GM20431 (cell line): ENCODE data around the gene NEIL1.
"Not testable (repeated sequence)": the region's sequence is repeated elsewhere in the genome, so short reads cannot be mapped to it uniquely, and the experiment has no call there.

ENCODE experiments used
- in situ Hi-C: fragments of 300-500 bp; cut with MseI, MboI; formaldehyde crosslinking; loops from one replicate; pipeline ENCODE4 v1.15.0; 2020; ENCODE audit warnings: low sequenced_read_pairs; ENCODE audit not compliant: unreplicated experiment

Gene NEIL1, protein sequence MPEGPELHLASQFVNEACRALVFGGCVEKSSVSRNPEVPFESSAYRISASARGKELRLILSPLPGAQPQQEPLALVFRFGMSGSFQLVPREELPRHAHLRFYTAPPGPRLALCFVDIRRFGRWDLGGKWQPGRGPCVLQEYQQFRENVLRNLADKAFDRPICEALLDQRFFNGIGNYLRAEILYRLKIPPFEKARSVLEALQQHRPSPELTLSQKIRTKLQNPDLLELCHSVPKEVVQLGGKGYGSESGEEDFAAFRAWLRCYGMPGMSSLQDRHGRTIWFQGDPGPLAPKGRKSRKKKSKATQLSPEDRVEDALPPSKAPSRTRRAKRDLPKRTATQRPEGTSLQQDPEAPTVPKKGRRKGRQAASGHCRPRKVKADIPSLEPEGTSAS

DNA sequence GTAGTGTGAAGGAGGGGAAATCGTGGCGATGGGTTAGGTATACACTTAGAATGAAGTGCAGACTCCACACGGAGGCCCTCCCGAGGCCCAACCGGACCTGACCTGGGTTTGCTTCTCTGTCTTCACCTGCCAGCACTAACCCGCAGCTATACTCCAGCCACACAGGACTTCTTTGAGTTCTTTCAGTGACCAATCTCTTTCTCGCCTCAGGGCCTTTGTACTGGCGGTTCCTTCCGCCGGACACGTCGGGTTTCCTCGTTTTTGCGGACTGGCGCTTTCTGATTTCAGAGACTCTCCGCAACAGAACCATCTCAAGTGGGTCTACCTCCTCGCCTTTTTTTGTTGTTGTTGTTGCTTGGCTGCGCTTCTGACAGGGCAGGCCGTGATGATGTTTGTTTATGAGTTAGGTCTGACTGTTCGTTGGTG is at the start of gene NEIL1:
TSS of gene NEIL1 (plus strand) at position 244 of the 426 bp plus-strand sequence. CDS start 1,867 bp downstream, outside the sequence.
- in situ Hi-C loops: no loop called here

DNA sequence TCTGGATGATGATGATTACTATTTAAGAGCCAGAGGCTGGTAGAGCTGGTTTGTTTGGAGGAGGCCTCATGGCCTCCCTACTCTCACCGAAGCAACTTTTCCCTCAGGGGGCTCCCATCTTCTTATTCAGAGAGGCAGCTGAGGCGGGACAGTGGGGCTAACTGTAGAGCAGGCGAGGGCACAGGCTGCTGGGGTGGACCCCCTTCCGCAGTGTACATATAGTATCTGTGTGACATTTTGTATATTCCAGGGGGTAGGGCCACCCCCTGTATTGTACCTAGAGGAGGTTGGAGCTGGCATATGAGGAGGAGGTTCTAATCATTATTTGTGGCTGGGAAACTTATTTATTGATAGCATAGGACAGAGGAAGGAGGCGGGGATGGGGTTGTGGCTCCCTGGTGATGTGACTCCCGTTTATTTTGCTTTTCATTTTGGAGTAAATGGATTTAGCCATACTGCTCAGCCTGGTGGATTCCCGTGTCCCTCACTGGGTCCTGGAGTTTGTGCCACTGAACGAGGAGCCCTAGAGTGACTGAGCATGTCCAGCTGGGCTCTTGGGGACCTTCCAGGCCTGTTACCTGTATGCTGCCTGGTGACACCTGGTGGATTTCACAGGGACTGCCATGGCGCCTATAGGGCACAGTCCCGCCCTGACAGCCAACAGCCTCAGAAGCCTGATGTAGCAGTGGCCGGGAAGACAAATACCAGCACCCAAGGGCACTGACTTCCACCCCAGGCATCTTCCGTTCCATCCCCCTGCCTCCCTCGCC is 48.1 kb upstream of the NEIL1 start:
- in situ Hi-C loops: not testable (repeated sequence)

DNA sequence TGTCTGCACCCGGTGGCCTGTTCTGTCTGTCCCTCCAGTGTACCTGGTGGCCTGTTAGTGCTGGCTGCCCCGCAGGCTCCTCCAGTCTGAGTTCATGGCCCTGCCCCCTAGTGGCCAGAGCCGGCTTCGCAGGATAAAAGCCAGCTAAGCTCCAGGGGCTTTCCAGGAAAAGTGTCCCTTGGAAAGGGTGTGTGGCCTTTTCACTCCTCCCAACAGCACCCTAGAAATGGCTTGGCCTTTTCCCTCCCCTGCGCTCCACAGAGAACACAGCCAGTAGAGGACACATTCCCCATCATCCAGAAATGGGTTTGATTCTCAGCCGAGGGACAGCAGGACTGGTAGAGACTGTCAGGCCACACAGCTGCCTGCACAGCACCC is 47.5 kb upstream of the NEIL1 start:
- in situ Hi-C loops: not testable (repeated sequence)

DNA sequence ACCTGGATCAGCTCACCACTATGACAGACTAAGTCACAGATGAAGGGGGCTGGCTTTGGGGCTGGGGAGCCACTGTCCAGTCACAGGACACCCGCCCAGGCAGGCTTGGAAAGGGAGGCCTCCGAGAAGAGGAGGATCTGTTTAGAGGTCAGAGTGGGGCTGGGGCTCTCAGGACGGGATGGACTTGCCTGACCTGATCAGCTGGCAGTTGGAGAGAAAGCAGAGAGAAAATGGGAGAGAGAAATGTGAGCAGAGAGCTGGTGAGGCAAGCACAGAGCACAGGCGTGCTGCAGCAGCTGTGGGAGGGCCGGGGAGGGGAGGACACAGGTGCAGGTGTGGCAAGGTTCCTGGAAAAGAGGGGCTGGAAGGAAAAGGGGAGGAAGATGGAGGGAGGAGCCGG is 46.8 kb upstream of the NEIL1 start:
- in situ Hi-C loops: loop anchor here (10.0 kb wide), 1 partner anchor 55 kb away; no protein-coding TSS in a partner anchor

DNA sequence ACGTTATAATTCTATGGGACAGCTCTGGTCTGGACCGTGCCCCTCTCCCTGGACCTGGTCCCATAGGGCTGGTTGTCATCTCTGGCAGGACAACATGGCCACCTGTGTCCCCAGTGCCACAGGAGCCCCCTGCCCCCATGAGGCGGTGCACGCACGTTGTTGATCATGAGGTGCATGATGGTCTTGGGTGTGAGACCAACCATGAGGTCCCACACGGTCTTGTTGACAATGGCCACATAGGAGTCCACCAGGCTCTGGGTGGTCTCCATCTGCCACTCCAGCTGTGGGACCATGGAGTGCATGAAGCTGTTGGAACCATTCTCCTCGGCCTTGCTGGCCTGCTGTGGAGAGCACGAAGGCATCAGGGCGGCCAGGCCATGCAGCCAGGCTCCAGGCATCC is 44.5 kb upstream of the NEIL1 start:
- in situ Hi-C loops: loop anchor here (10.0 kb wide), 1 partner anchor 58 kb away; no protein-coding TSS in a partner anchor

DNA sequence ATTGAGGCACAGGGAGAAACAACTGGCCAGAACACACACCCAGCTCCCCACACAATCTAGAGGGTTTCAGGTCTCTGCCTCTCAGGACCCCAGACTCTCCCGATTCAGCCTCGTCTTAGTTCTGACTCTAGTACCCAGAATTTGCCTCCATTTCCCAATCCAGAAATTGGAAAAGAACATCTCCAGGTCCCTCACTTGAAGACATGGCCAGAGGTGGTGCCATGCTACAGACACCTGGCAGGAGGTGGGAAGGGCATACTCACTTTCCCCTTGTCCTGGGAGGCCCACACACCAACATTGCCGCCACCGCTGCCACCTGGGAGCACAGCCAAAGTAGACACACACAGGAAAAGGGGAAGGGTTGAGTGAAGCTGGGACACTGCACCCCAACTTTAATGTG is 44.1 kb upstream of the NEIL1 start:
- in situ Hi-C loops: loop anchor here (10.0 kb wide), 1 partner anchor 58 kb away; no protein-coding TSS in a partner anchor

DNA sequence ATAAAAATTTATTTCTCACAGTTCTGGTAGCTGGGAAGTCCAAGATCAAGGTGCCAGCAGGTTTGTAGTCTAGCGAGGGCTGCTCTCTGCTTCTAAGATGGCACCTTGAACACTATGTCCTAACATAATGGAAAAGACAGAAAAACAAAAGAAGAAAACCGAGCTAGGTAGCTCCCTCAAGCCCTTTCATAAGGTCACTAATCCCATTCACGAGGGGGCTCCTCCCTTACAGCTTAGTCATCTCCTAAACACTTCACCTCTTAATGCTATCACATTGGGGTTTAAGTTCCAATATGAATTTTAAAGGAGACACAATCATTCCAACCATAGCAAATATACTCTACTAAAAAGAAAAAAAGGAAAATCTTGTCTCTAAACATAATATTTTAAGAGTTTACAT is 40.7 kb upstream of the NEIL1 start:
- in situ Hi-C loops: loop anchor here (10.0 kb wide), 1 partner anchor 61 kb away; no protein-coding TSS in a partner anchor

DNA sequence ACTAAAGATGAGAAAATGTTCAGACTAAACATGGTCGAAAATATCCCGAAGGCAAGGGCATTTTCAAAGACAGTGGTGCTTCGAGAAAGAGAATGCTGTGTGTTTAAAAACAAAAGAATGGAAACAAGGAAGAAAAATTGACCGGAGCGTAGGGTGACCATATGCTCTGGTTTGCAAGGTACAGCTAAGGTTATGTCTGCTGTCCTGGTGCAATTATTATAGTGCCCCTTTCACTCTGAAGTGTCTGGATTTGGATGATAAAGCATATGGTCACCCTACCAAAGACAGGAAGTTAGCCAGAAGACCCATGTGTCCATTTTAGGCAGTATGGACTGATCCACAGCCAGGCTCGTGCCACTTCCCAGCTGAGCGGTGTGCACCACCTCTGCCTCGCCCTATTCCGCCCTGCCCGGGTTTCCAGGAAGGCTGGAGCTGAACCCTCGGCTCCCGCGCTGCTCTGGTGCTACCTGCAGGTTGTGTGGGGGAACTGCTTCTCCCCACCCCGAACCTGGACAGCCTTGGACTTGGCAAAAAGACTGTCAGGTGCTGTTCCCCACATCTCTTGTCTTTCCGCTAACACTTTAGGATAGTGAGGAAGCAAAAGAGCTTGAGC is 39.0 kb upstream of the NEIL1 start:
- in situ Hi-C loops: loop anchor here (10.0 kb wide), 1 partner anchor 63 kb away; no protein-coding TSS in a partner anchor

DNA sequence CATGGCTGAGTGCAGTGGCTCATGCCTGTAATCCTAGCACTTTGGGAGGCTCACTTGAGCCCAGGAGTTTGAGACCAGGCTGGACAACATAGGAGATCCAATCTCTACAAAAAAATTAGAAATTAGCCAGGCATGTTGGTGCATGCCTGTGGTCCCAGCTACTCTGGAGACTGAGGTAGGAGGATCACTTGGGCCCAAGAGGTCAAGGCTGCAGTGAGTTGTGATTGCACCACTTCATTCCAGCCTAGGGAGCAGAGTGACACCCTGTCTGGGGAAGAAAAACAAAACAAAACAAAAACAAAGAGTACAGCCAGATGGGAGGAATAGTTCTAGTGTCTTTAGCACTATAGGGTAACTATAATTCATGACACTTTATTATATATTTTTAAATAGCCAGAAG is 37.1 kb upstream of the NEIL1 start:
- in situ Hi-C loops: loop anchor here (10.0 kb wide), 2 partner anchors 65 to 285 kb away; partner anchors contain the start of gene PPCDC

DNA sequence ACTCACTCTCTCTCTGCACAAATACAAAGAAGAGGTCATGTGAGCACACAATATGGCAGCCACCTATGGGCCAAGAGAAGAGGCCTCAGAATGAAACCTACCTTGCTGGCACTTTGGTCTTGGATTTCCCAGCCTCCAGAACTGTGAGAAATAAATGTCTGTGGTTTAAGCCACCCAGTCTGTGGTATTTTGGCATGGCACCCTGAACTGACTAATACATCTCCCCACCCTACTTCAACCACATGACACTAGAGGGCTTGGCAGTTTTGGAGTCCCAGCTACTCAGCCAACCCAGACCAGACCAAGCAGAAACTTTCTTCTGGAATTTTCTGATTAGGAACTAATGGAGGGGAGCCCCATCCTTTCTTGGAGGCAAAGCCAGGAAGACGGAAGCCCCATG is 34.3 kb upstream of the NEIL1 start:
- in situ Hi-C loops: loop anchor here (10.0 kb wide), 1 partner anchor 288 kb away; the partner anchor contains the start of gene PPCDC

DNA sequence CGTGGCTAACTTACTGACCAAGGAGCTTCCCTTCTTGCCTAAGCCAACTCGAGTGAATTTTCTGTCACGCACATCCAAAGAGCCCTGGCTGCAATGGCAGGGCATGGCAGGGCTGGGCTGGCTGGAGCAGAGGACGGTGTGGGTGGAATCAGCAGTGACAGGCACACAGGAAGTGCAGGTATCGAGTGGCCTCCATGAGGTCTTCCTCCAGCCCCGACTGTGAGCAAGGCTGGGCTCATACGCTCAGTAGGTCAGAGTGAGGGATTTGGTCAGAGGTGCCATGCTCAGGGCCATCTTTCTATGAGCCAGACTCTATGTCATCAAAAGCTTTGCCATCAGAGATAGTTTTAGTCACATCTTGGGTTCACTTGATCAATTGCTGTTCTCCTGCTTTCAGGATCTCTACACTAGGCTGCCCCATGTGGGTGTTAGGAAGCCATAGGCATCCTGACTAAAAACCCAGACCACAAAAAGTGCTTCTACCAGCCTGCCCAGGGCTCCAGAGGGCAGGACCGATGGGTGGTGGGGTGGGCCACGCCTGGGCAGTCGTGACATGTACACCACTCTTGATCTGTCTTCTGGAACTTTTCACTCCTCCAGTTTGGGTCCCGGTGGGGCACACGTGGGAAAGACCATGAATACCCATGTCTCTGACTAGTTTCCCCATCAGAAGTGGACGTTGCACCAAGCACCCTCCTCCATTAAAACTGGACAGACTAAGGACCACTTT is 33.6 kb upstream of the NEIL1 start:
- in situ Hi-C loops: loop anchor here (10.0 kb wide), 1 partner anchor 288 kb away; the partner anchor contains the start of gene PPCDC

DNA sequence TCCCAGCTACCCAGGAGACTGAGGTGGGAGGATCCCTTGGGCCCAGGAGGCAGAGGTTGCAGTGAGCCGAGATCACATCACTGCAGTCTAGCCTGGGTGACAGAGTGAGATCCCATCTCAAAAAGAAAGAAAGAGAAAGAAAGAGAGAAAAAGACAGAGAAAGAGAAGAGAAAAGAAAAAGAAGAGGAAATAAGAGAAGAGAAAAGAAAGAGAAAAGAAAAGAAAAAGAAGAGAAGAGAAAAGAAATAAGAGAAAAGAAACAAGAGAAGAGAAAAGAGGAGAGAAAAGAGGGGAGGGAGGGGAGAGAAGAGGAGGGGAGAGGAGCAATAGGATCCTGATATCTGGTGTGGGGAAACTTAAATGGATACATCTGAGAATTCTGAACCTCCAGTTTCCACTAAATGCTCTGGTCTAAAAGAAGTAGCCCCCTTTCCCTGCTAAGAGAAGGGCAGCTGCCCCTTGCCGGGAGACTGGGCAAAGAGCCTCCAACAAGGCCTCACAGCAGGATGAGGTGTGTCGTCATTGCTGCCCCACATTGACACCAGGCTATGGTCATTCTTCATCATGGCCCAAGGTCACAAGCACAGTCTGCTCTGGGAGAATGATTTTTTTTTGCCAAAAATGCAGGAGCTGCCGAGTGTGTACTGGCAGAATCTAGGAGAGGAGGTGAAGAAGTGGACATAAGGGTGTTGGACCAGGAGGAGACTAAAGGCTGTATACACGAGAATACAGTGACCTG is 32.1 kb upstream of the NEIL1 start:
- in situ Hi-C loops: loop anchor here (10.0 kb wide), 1 partner anchor 290 kb away; the partner anchor contains the start of gene PPCDC

DNA sequence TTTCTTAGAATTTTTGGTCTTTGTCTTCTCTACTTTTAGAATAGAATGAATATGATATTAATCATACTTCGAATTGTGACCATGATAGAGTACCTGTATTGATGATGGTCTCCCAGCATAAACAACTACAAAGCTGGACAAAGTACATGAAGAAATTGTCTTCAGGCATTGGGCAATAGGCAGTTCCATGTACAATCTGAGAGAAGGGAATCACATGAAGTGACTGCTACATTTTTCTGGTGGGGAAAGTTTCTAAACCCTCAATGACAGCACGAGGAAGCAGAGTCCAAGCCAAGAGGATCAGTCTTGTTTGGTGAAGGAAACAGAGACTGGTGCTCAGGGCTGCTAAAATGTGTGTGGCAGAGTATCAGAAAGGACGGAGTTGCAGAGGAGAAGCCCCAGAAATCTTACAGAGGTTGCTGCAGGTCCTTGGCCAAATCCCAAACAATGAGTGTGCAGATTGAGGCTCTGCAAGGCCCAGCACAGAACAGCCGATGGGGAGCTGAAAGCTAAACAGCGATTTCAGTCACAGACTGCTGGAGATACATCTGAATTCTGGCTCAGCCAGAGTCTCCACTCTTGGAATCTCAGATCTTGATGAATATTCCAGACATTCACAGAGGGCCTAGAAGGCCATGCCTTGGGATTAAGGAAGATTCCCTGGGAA is 27.5 kb upstream of the NEIL1 start:
- in situ Hi-C loops: loop anchor here (10.0 kb wide), 1 partner anchor 295 kb away; the partner anchor contains the start of gene PPCDC

DNA sequence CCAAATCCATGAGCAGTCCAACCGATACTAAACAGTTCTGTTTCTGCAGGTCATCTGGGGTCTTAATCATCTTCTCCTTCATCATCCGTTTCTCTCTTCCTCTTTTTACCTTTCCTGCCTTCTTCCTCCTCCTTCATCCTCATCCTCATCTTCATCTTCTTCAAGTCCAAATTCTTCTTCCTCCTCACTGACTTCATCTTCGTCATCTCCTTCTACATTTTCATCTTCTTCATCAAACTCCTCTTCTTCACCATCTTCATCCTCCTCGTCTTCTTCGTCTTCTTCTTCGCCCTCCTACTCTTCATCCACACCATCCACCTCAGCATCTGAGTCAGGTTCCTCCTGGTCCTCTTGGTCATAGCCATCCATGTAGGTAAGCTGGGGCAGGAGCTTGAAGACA is 25.1 kb upstream of the NEIL1 start:
- in situ Hi-C loops: no loop called here

DNA sequence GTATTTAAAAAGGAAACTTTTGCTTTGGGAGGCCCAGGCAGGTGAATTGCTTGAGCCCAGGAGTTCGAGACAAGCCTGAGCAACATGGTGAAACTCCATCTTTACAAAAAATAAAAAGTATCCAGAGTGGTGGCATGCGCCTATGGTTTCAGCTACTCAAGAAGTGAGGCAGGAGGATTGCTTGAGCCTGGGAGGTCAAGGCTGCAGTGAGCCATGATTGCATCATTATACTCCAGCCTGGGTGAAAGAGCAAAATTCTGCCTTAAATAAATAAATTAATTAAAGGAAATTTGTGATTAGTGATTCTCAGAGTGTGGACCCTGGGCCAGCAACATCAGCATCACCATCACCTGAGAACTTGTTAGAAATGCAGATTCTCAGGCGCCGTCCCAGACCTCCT is 20.9 kb upstream of the NEIL1 start:
- in situ Hi-C loops: no loop called here

DNA sequence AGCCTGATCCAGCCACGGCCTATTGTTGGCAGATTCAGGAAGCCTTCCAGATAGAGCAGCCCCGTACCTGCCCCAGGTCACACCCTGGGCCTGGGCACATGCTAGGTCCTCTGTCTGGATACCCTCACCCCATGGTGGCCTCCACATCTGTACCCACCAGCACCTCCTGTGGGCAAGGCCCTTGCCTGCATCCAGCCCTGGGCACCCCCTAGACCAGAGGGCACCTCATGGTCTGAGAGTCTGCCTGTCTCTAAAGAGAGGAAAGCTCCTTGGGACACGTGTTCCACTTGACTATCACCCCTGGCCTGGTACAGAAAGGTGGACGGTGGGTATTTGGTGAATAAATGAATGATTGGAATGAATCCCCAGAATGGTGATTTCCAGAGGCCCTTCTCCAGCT is 19.8 kb upstream of the NEIL1 start:
- in situ Hi-C loops: no loop called here

DNA sequence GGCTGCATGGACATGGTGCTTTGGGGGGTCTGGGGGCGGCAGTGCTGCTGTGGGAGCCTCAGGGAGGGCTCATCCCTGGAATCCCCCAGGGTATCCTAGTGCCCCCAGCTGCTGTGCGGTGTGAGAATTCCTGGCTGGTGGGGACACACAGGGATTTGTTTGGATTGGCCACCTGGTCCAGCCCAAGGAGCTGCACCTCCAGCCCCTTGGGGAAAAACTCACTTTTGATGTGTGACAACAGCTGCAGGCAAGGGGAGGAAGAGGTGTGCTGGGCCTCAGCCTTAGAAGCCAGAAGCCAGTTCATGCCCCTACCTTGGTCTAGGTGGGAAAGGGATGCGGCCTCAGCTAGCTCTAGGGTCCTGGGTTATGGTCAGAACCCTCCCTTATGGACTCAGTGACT is 19.3 kb upstream of the NEIL1 start:
- in situ Hi-C loops: no loop called here

DNA sequence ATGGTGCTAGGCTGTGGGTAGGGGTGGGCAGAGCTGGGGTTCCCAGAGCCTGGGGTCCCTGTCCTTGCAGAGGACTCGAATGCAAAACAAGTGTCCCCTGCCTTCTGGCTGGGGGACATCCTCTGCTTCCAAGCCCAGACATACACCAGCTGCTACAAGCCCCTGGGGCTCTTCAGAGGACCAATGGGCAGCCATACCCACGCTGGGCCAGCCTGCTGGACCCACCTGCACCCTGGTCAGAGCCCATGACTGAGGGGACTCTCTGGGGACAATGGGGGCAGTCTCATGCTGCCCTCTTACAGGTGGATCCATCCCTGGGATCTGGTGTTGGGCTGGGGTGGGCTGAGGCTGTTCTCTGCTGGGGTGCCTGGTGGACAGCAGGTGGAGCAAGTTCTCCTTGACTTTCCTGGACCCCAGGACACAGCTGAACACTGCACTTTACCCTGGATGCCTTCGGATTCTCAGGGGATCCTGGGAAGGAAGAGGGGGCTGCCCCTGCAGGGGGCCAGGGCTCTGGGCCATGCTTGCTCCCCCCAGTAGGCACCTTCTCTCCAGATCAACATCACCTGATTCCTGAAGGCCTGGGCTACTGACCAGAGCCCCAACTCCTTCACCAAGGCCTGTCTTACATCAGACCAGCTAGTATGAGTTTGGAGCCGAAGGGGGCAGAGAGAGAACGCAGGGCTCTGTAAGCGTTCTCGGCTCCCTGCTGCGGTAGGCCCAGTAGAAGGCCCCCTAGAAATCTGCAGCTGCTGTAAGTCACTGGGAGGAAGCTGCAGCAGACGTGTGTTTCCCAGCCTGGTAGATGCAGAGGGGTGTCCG is 18.1 kb upstream of the NEIL1 start:
- in situ Hi-C loops: no loop called here
